Esophagus muscularis mucosa (tissue), 4 donors: ENCODE data around the gene SLC35A4. TPM values are rescaled to one million over a fixed set of nuclear protein-coding genes. Genes with fewer than 3 reads are reported as not detected.

ENCODE experiments used
- DNase-seq: peaks from one replicate; pipeline ENCODE4 v3.0.0-alpha.2; 2017; ENCODE audit errors: extremely low spot score
- H3K27ac ChIP-seq, 4 donors: fragments of 200-600 bp; sonication (generic); replicated peaks in 1 of 4; 1 replicate in 3 of 4; 2 replicates in 1 of 4; pipeline ENCODE4 v1.5.1; 2016 to 2019; ENCODE audit warnings: mild to moderate bottlenecking in 1 of 4
- H3K27me3 ChIP-seq, 4 donors: fragments of 200-600 bp; sonication (generic); one replicate each; pipeline versions ENCODE4 v1.5.1 to v1.6.0; 2016 to 2019
- H3K36me3 ChIP-seq, 4 donors: fragments of 200-600 bp; sonication (generic); one replicate each; pipeline ENCODE4 v1.5.1; 2016 to 2019
- H3K4me1 ChIP-seq, 4 donors: fragments of 200-600 bp; sonication (generic); one replicate each; pipeline ENCODE4 v1.5.1; 2016 to 2019
- H3K4me3 ChIP-seq, 4 donors: fragments of 200-600 bp; sonication (generic); 1 replicate in 2 of 4; 2 replicates in 2 of 4; pipeline ENCODE4 v1.5.1; 2016 to 2019; ENCODE audit warnings: mild to moderate bottlenecking in 4 of 4, moderate library complexity in 1 of 4
- H3K9me3 ChIP-seq, 4 donors: fragments of 200-600 bp; sonication (generic); 1 replicate in 3 of 4; 2 replicates in 1 of 4; pipeline ENCODE4 v1.5.1; 2016 to 2019
- EP300 ChIP-seq: sonication (generic); formaldehyde crosslinking; IDR thresholded peaks from one replicate; pipeline ENCODE4 v1.6.1; 2017; ENCODE audit warnings: antibody characterized with exemption
- POLR2A ChIP-seq: fragments of 450-650 bp; IDR thresholded peaks from one replicate; pipeline ENCODE4 v1.6.1; 2017; ENCODE audit warnings: antibody characterized with exemption, moderate library complexity, mild to moderate bottlenecking, low read depth
- POLR2AphosphoS5 ChIP-seq, 2 donors: sonication (generic); formaldehyde crosslinking; IDR thresholded peaks; one replicate each; pipeline ENCODE4 v1.6.1; 2017; ENCODE audit warnings: antibody characterized with exemption in 2 of 2
- WGBS: methylation state at CpG from one replicate; pipeline ENCODE4 v1.1.5; 2018; 5-methylcytosine and 5-hydroxymethylcytosine counted together
- intact Hi-C: fragments of 100-400 bp; cut with DNase I; formaldehyde crosslinking; loops from one replicate; pipeline ENCODE4 v1.15.1; 2023
- total RNA-seq, 4 donors: library from RNA; depleted of rRNA; stranded (reverse); fragments of >200 nt; gene quantifications; one replicate each; pipeline versions ENCODE4 v1.1.0 to v1.2.1, GENCODE V29; 2016
- TF ChIP-seq, protein P1 (sequence below), 3 experiments: fragments of 200-600 bp in 2 of 3; fragments of 450-650 bp in 1 of 3; sonication (generic) in 2 of 3; IDR thresholded peaks; one replicate each; pipeline ENCODE4 v1.5.1; 2017 to 2019; ENCODE audit warnings: antibody characterized with exemption in 3 of 3, mild to moderate bottlenecking in 2 of 3, moderate library complexity in 1 of 3

The SLC35A4 gene
- total RNA-seq, 4 donors from 2014 or later, result 27.8 to 45.1 (median 36.6) TPM

- no peaks in the 10 kb centered on the region for H3K27me3 ChIP-seq
- TF ChIP-seq, protein P1, sequence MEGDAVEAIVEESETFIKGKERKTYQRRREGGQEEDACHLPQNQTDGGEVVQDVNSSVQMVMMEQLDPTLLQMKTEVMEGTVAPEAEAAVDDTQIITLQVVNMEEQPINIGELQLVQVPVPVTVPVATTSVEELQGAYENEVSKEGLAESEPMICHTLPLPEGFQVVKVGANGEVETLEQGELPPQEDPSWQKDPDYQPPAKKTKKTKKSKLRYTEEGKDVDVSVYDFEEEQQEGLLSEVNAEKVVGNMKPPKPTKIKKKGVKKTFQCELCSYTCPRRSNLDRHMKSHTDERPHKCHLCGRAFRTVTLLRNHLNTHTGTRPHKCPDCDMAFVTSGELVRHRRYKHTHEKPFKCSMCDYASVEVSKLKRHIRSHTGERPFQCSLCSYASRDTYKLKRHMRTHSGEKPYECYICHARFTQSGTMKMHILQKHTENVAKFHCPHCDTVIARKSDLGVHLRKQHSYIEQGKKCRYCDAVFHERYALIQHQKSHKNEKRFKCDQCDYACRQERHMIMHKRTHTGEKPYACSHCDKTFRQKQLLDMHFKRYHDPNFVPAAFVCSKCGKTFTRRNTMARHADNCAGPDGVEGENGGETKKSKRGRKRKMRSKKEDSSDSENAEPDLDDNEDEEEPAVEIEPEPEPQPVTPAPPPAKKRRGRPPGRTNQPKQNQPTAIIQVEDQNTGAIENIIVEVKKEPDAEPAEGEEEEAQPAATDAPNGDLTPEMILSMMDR (IDR thresholded peaks at IDR 0.05), result no peak
- no peak for TF ChIP-seq POLR2A
- TF ChIP-seq EP300, result no peak
- no peak for TF ChIP-seq POLR2AphosphoS5 (IDR thresholded peaks at IDR 0.05)
- H3K4me3 ChIP-seq, result no peak overlapping the region
- peak overlapping the region in 1 of 4 donors; percentile 11 for H3K27ac ChIP-seq
- H3K36me3 ChIP-seq, result peaks cover 0 to 48% (median 27%) of the 10 kb centered on the region in 4 donors
- peaks cover 28 to 59% (median 51%) of the 10 kb centered on the region in 4 donors for H3K4me1 ChIP-seq
- WGBS, result 97% methylated on average over 5 of the region's 10 CpGs
- H3K9me3 ChIP-seq, result no peaks in the 10 kb centered on the region
- intact Hi-C loops, result no loop called here
- DNase-seq, result no peak
Observed at GRCh38 chr5:140561753-140562523, 2.7 kb upstream of the SLC35A4 start.

DNA sequence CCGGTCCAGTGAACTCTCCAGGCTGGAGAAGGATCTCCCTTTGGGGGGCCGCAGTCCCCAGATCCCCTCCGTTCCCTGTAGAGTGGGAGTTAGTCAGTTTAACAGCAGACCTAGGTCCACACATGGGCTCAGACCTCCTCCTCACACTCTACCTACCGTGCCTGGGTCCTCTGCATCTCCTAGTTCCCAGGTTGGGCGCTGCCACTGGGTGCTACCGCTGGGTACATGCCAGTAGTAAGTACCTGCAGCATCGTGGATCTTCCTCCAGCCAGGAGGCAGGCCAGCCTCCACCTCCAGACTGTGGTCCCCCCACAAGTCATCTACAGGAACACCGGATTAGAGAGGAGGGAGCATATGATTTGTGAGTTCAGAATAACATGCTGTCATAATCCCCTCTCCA lies 1.0 kb upstream of the SLC35A4 start:
- intact Hi-C loops, result no loop called here

GRCh38 chr5:140565024-140565779 lies 574 bp downstream of the SLC35A4 start:
- no peak for DNase-seq
- TF ChIP-seq POLR2AphosphoS5 (IDR thresholded peaks at IDR 0.05) (no peak), EP300 (no peak), POLR2A (no peak)
- TF ChIP-seq, protein P1 (IDR thresholded peaks at IDR 0.05), result no peak
- peak overlapping the region; percentile 68 to 96 (median 74) for H3K4me3 ChIP-seq
- intact Hi-C loops, result loop anchor here (5.0 kb wide), 1 partner anchor 72 kb away; the partner anchor contains the start of gene TMCO6
- peaks cover 57 to 80% (median 71%) of the 10 kb centered on the region in 4 donors for H3K4me1 ChIP-seq
- 9% methylated on average over 10 of the region's 13 CpGs for WGBS
- peaks cover 0 to 60% (median 43%) of the 10 kb centered on the region in 4 donors for H3K36me3 ChIP-seq
- peak overlapping the region; percentile 90 to 94 (median 92) for H3K27ac ChIP-seq
- no peaks in the 10 kb centered on the region for H3K27me3 ChIP-seq
- no peaks in the 10 kb centered on the region for H3K9me3 ChIP-seq

More for the DNA sequence above, 1.0 kb upstream of the SLC35A4 start:
- WGBS, result 63% methylated on average over 4 of the region's 8 CpGs
- no peaks in the 10 kb centered on the region for H3K27me3 ChIP-seq
- TF ChIP-seq POLR2AphosphoS5 (IDR thresholded peaks at IDR 0.05) (no peak), EP300 (no peak), POLR2A (no peak)
- TF ChIP-seq, protein P1 (IDR thresholded peaks at IDR 0.05), result no peak
- H3K36me3 ChIP-seq, result peaks cover 0 to 62% (median 44%) of the 10 kb centered on the region in 4 donors
- H3K4me1 ChIP-seq, result peaks cover 42 to 65% (median 56%) of the 10 kb centered on the region in 4 donors
- no peaks in the 10 kb centered on the region for H3K9me3 ChIP-seq
- H3K4me3 ChIP-seq, result peak overlapping the region; percentile 68 to 96 (median 74)
- H3K27ac ChIP-seq, result peak overlapping the region; percentile 90 to 94 (median 92)
- DNase-seq, result no peak

GRCh38 chr5:140565780-140566095 lies 1.1 kb downstream of the SLC35A4 start:
- Histone ChIP-seq H3K36me3 (peaks cover 0 to 60% (median 44%) of the 10 kb centered on the region in 4 donors), H3K27ac (peak overlapping the region; percentile 90 to 94 (median 92)), H3K9me3 (no peaks in the 10 kb centered on the region), H3K27me3 (no peaks in the 10 kb centered on the region), H3K4me3 (peak overlapping the region; percentile 68 to 96 (median 74)), H3K4me1 (peaks cover 60 to 85% (median 75%) of the 10 kb centered on the region in 4 donors)
- 79% methylated on average over 4 of the region's 4 CpGs for WGBS
- DNase-seq, result no peak
- intact Hi-C loops, result loop anchor here (5.0 kb wide), 1 partner anchor 72 kb away; the partner anchor contains the start of gene TMCO6
- TF ChIP-seq, protein P1 (IDR thresholded peaks at IDR 0.05), result no peak
- no peak for TF ChIP-seq POLR2AphosphoS5 (IDR thresholded peaks at IDR 0.05)
- TF ChIP-seq EP300, result no peak
- TF ChIP-seq POLR2A, result no peak
